A673 (cell line): ENCODE results near the gene ADARB2. TPM values are rescaled to one million over a fixed set of nuclear protein-coding genes. Genes with fewer than 3 reads are reported as not detected.
A peak's percentile ranks its signal among the peaks of the same experiment; 100 is the strongest.

Source experiments
- BruUV-seq: library from RNA; stranded (reverse); fragments of 400-500 nt; replicated peaks from 2 replicates; lab custom pipeline; 2021; lab: Mats Ljungman, UMichigan
- CTCF ChIA-PET: fragments of 300-600 bp; sonication (Branson Sonifier 250); formaldehyde crosslinking; loops from one replicate; lab custom pipeline; 2022; ENCODE audit warnings: antibody characterized with exemption; lab: Charles Lee
- POLR2A ChIA-PET: fragments of 300-600 bp; sonication (Branson Sonifier 250); formaldehyde crosslinking; loops from one replicate; lab custom pipeline; 2022; ENCODE audit warnings: antibody characterized with exemption; ENCODE audit not compliant: low non-redundant PET; lab: Charles Lee
- DNase-seq: peaks from one replicate; pipeline ENCODE4 v3.0.0-alpha.2; 2015; ENCODE audit warnings: low spot score
- H3K27ac ChIP-seq: fragments of 200-600 bp; sonication (generic); 2 replicates; pipeline ENCODE4 v1.5.1; 2016; ENCODE audit warnings: mixed run types, low read depth, mild to moderate bottlenecking, mixed read lengths, antibody characterized with exemption, low read length; ENCODE audit not compliant: poor library complexity, severe bottlenecking
- H3K27me3 ChIP-seq: fragments of 200-600 bp; sonication (generic); replicated peaks from 2 replicates; pipeline ENCODE4 v1.6.1; 2017; ENCODE audit warnings: mixed run types, low read depth, mild to moderate bottlenecking, mixed read lengths, antibody characterized with exemption, low read length; ENCODE audit not compliant: insufficient read depth, poor library complexity
- H3K36me3 ChIP-seq: fragments of 200-600 bp; sonication (generic); 2 replicates; pipeline ENCODE4 v1.6.1; 2016; ENCODE audit warnings: mixed run types, mild to moderate bottlenecking, mixed read lengths, antibody characterized with exemption, low read length; ENCODE audit not compliant: insufficient read depth, poor library complexity, severe bottlenecking
- H3K4me1 ChIP-seq: fragments of 200-600 bp; sonication (generic); 2 replicates; pipeline ENCODE4 v1.6.1; 2017; ENCODE audit warnings: mixed run types, mild to moderate bottlenecking, mixed read lengths, antibody characterized with exemption, low read length; ENCODE audit not compliant: insufficient read depth, poor library complexity, severe bottlenecking
- H3K4me3 ChIP-seq: fragments of 200-600 bp; sonication (generic); 2 replicates; pipeline ENCODE4 v1.5.1; 2016; ENCODE audit warnings: low read depth, mixed run types, mild to moderate bottlenecking, mixed read lengths, low read length; ENCODE audit not compliant: poor library complexity, severe bottlenecking
- H3K9me3 ChIP-seq: fragments of 200-600 bp; sonication (generic); 2 replicates; pipeline ENCODE4 v1.6.1; 2016; ENCODE audit warnings: mixed run types, low read depth, mild to moderate bottlenecking, mixed read lengths, antibody characterized with exemption, low read length; ENCODE audit not compliant: poor library complexity, severe bottlenecking
- CTCF ChIP-seq: fragments of 300-800, 200-600 bp; sonication (generic); conservative IDR thresholded peaks from 2 replicates; pipeline ENCODE4 v1.5.1; 2017; ENCODE audit warnings: low read depth, mild to moderate bottlenecking, antibody characterized with exemption, low read length, moderate library complexity, mixed read lengths
- EZH2 ChIP-seq: fragments of 200-600 bp; sonication (generic); IDR thresholded peaks from 2 replicates; pipeline ENCODE4 v1.6.1; 2017; ENCODE audit warnings: borderline replicate concordance, low read depth, mild to moderate bottlenecking, mixed read lengths, antibody characterized with exemption, low read length; ENCODE audit not compliant: poor library complexity, severe bottlenecking
- intact Hi-C: fragments of 100-400 bp; cut with micrococcal nuclease; formaldehyde crosslinking; loops from one replicate; pipeline ENCODE4 v1.10.0; 2022; ENCODE audit not compliant: unreplicated experiment
- total RNA-seq: library from RNA; stranded (reverse); gene quantifications from 2 replicates; pipeline ENCODE4 v1.2.3, GENCODE V29; 2021

ADARB2 gene
- total RNA-seq, 1 experiment from 2014 or later: not detected

GRCh38 chr10:1468811-1469210 is 268.5 kb downstream of the ADARB2 start:
- no peak for DNase-seq
- CTCF ChIA-PET: no interaction called here
- BruUV-seq: no TSS peak
- intact Hi-C loops: no loop called here
- Histone ChIP-seq H3K36me3 (no peaks in the 10 kb centered on the region), H3K4me1 (no peaks in the 10 kb centered on the region), H3K27me3 (peaks cover 87% of the 10 kb centered on the region), H3K4me3 (no peak overlapping the region), H3K9me3 (no peaks in the 10 kb centered on the region), H3K27ac (no peak overlapping the region)
- POLR2A ChIA-PET: no interaction called here
- TF ChIP-seq CTCF: no peak
- TF ChIP-seq EZH2: no peak

GRCh38 chr10:1467334-1468076 is 269.8 kb downstream of the ADARB2 start:
- H3K36me3 ChIP-seq: no peaks in the 10 kb centered on the region
- no peaks in the 10 kb centered on the region for H3K9me3 ChIP-seq
- no peaks in the 10 kb centered on the region for H3K4me1 ChIP-seq
- POLR2A ChIA-PET: no interaction called here
- CTCF ChIA-PET: no interaction called here
- H3K27ac ChIP-seq: no peak overlapping the region
- peaks cover 75% of the 10 kb centered on the region for H3K27me3 ChIP-seq
- TF ChIP-seq CTCF (no peak), EZH2 (peak; percentile 22)
- no TSS peak for BruUV-seq
- intact Hi-C loops: no loop called here
- H3K4me3 ChIP-seq: no peak overlapping the region
- DNase-seq: no peak

GRCh38 chr10:1465993-1466764 is 271.1 kb downstream of the ADARB2 start:
- H3K36me3 ChIP-seq: no peaks in the 10 kb centered on the region
- H3K27me3 ChIP-seq: peaks cover 62% of the 10 kb centered on the region
- ChIA-PET POLR2A (no interaction called here), CTCF (no interaction called here)
- no peaks in the 10 kb centered on the region for H3K9me3 ChIP-seq
- TF ChIP-seq EZH2: no peak
- no peak for TF ChIP-seq CTCF
- no peak overlapping the region for H3K4me3 ChIP-seq
- intact Hi-C loops: no loop called here
- no peak overlapping the region for H3K27ac ChIP-seq
- H3K4me1 ChIP-seq: no peaks in the 10 kb centered on the region
- DNase-seq: no peak
- no TSS peak for BruUV-seq
